Endothelial cell of umbilical vein (primary cell): Measurements from ENCODE around the gene PRG2. TPM values are rescaled to one million over a fixed set of nuclear protein-coding genes. Genes with fewer than 3 reads are reported as not detected.

Source experiments
- BruUV-seq: library from RNA; stranded (reverse); fragments of 400-500 nt; replicated peaks from 2 replicates; lab custom pipeline; 2021; lab: Mats Ljungman, UMichigan
- CTCF ChIA-PET: fragments of 300-600, 350-600 bp; sonication (Branson Sonifier 250); formaldehyde crosslinking; loops from one replicate; lab custom pipeline; 2021; ENCODE audit warnings: antibody characterized with exemption, inconsistent platforms; lab: Charles Lee
- POLR2A ChIA-PET: fragments of 300-600, 350-600 bp; sonication (Branson Sonifier 250); formaldehyde crosslinking; loops from one replicate; lab custom pipeline; 2021; ENCODE audit warnings: antibody characterized with exemption, inconsistent platforms; lab: Charles Lee
- DNase-seq: peaks from one replicate; pipeline ENCODE4 v3.0.0-alpha.2; 2011; ENCODE audit warnings: low read depth, low spot score
- FAIRE-seq: peaks from 2 replicates; lab custom pipeline; 2011; peaks lifted over from hg19 to GRCh38; lab: Jason Lieb, UNC
- H2AFZ ChIP-seq: 2 replicates; pipeline ENCODE4 v1.6.0; 2012; ENCODE audit warnings: low read depth, low read length, control low read depth, inconsistent platforms
- H3K27ac ChIP-seq: 2 replicates; pipeline ENCODE4 v1.5.1; 2011; ENCODE audit warnings: low read depth, mild to moderate bottlenecking, control low read depth, low read length, moderate library complexity; ENCODE audit not compliant: insufficient read depth
- H3K27me3 ChIP-seq, 2 experiments: 2 replicates each; pipeline versions ENCODE4 v1.6.0 to v1.6.1; 2011; ENCODE audit warnings: low read length in 2 of 2, mixed read lengths in 1 of 2; ENCODE audit not compliant: control insufficient read depth in 2 of 2, insufficient read depth in 2 of 2
- H3K36me3 ChIP-seq, 2 experiments: 2 replicates in 1 of 2; 3 replicates in 1 of 2; pipeline ENCODE4 v1.5.1; 2011; ENCODE audit warnings: low read length in 2 of 2, mild to moderate bottlenecking in 1 of 2, moderate library complexity in 1 of 2; ENCODE audit not compliant: control insufficient read depth in 2 of 2, insufficient read depth in 2 of 2; ENCODE audit errors: extremely low read depth in 1 of 2
- H3K4me1 ChIP-seq: 3 replicates; pipeline ENCODE4 v1.5.1; 2011; ENCODE audit warnings: mild to moderate bottlenecking, low read length; ENCODE audit not compliant: control insufficient read depth, insufficient read depth; ENCODE audit errors: extremely low read depth
- H3K4me2 ChIP-seq: 2 replicates; pipeline ENCODE4 v1.6.1; 2011; ENCODE audit warnings: low read length, control low read depth, mixed read lengths; ENCODE audit not compliant: insufficient read depth
- H3K4me3 ChIP-seq, 3 experiments: fragments of 200-600 bp in 1 of 3; sonication (generic), shearing (Covaris generic) in 1 of 3; replicated peaks in 1 of 3; 2 replicates each; pipeline ENCODE4 v1.5.1; 2011 to 2016; ENCODE audit warnings: control low read depth in 3 of 3, low read length in 3 of 3, mild to moderate bottlenecking in 2 of 3, inconsistent platforms in 1 of 3, low read depth in 1 of 3, moderate library complexity in 1 of 3; ENCODE audit not compliant: insufficient read depth in 1 of 3
- H3K79me2 ChIP-seq: 2 replicates; pipeline ENCODE4 v1.6.0; 2012; ENCODE audit warnings: low read length, inconsistent platforms; ENCODE audit not compliant: control insufficient read depth, insufficient read depth
- H3K9ac ChIP-seq: replicated peaks from 2 replicates; pipeline ENCODE3; 2011; ENCODE audit warnings: low read length, control low read depth; ENCODE audit not compliant: insufficient read depth; ENCODE audit errors: extremely low read depth
- H3K9me1 ChIP-seq: replicated peaks from 3 replicates; pipeline ENCODE4 v1.6.0; 2011; ENCODE audit warnings: mild to moderate bottlenecking, low read length; ENCODE audit not compliant: control insufficient read depth, insufficient read depth; ENCODE audit errors: extremely low read depth
- H3K9me3 ChIP-seq: replicated peaks from 2 replicates; pipeline ENCODE4 v1.5.1; 2012; ENCODE audit warnings: low read length, inconsistent platforms; ENCODE audit not compliant: control insufficient read depth, insufficient read depth
- H4K20me1 ChIP-seq: replicated peaks from 2 replicates; pipeline ENCODE3; 2011; ENCODE audit warnings: mild to moderate bottlenecking, low read length; ENCODE audit not compliant: control insufficient read depth, insufficient read depth; ENCODE audit errors: extremely low read depth
- EZH2 ChIP-seq: IDR thresholded peaks from 2 replicates; pipeline ENCODE4 v1.6.1; 2012; ENCODE audit warnings: borderline replicate concordance, low read depth, mild to moderate bottlenecking, moderate library complexity, low read length, inconsistent platforms; ENCODE audit not compliant: severe bottlenecking
- GATA2 ChIP-seq: IDR thresholded peaks from 2 replicates; pipeline ENCODE4 v1.7.0; 2011; ENCODE audit warnings: low read depth, mild to moderate bottlenecking, moderate library complexity, mixed read lengths, low read length; ENCODE audit not compliant: insufficient read length, insufficient read depth
- JUN ChIP-seq: IDR thresholded peaks from 2 replicates; pipeline ENCODE4 v1.6.1; 2011; ENCODE audit warnings: borderline replicate concordance, low read depth; ENCODE audit not compliant: insufficient read length, insufficient read depth
- MAX ChIP-seq: IDR thresholded peaks from 2 replicates; pipeline ENCODE4 v1.6.1; 2011; ENCODE audit not compliant: insufficient read depth, insufficient read length
- POLR2A ChIP-seq: IDR thresholded peaks from 2 replicates; pipeline ENCODE4 v1.6.1; 2012; ENCODE audit warnings: low read depth, mild to moderate bottlenecking, control low read depth, low read length
- dilution Hi-C: fragments of 300-500 bp; cut with MboI; formaldehyde crosslinking; loops from one replicate; pipeline ENCODE4 v1.15.0; 2019; ENCODE audit warnings: low sequenced_read_pairs; ENCODE audit not compliant: extremely low pct_ligation_motif_present
- intact Hi-C: fragments of 100-400 bp; cut with micrococcal nuclease; formaldehyde crosslinking; loops from one replicate; pipeline ENCODE4 v1.10.0; 2022
- polyA plus RNA-seq, 4 experiments: library from polyadenylated mRNA; depleted of rRNA in 3 of 4; stranded (reverse) in 3 of 4; unstranded in 1 of 4; fragments of >200 nt; gene quantifications; 2 replicates each; pipeline versions ENCODE4 v1.2.1 to v1.2.3, GENCODE V29; 2011 to 2012; ENCODE audit warnings: missing spikeins in 1 of 4
- total RNA-seq: library from RNA; stranded (reverse); gene quantifications from 2 replicates; pipeline ENCODE4 v1.2.3, GENCODE V29; 2021

The PRG2 gene
- total and polyA plus RNA-seq, 2 donors (not counting 3 experiments of a cell fraction or from before 2014, with no cell fraction given), result 0.08 to 0.55 TPM

- BruUV-seq, result no TSS peak
- dilution Hi-C loops, result no loop called here
Measured at GRCh38 chr11:57348052-57348451, 42.4 kb downstream of the PRG2 start.

DNA sequence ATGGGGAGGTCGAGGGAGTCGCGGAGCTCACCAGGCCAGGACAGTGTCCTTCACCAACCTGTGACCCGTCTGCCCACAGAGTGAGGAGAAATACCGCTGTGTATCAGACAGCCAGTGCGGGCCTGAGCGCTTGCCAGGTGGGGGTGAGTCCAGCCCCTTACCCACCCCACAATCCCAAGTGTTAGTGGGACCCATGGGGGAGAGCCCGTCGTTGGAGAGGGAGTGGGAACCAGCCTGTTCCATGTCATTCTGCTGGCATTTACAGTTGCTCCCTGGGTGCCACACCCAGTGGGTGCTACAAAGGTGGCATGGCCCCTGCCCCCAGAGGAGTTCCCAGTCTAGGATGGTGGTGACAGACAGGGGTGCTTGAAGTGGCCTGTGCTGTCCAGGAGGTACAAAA, 43.1 kb downstream of the PRG2 start:
- H3K9me3 ChIP-seq, result no peaks in the 10 kb centered on the region
- H3K9ac ChIP-seq, result no peak overlapping the region
- DNase-seq (no peak), FAIRE-seq (no peak)
- no peaks in the 10 kb centered on the region for H3K27me3 ChIP-seq
- POLR2A ChIA-PET, result no interaction called here
- BruUV-seq, result no TSS peak
- H3K36me3 ChIP-seq, result no peaks in the 10 kb centered on the region
- dilution Hi-C loops, result no loop called here
- no peaks in the 10 kb centered on the region for H4K20me1 ChIP-seq
- H3K4me2 ChIP-seq, result no peak overlapping the region
- TF ChIP-seq POLR2A (no peak), JUN (no peak), MAX (no peak)
- H2AFZ ChIP-seq, result no peak overlapping the region
- no peaks in the 10 kb centered on the region for H3K79me2 ChIP-seq
- no peak overlapping the region for H3K4me3 ChIP-seq
- H3K9me1 ChIP-seq, result no peaks in the 10 kb centered on the region
- CTCF ChIA-PET, result interaction anchor here (1.1 to 3.0 kb wide), 5 partner anchors 111 to 297 kb away, joined by 3 to 55 read pairs (median 4); partner anchors contain the start of gene RTN4RL2
- H3K4me1 ChIP-seq, result no peaks in the 10 kb centered on the region
- no peak overlapping the region for H3K27ac ChIP-seq
- intact Hi-C loops, result loop anchor here (5.0 kb wide), 2 partner anchors 60 to 1175 kb away; no protein-coding TSS in a partner anchor

More at GRCh38 chr11:57348052-57348451, 42.4 kb downstream of the PRG2 start:
- no peak for TF ChIP-seq EZH2
- no peak for TF ChIP-seq MAX
- no peak for TF ChIP-seq GATA2
- no peak for TF ChIP-seq POLR2A
- Histone ChIP-seq H3K27ac (no peak overlapping the region), H3K79me2 (no peaks in the 10 kb centered on the region), H3K4me3 (no peak overlapping the region), H2AFZ (no peak overlapping the region), H3K9me3 (no peaks in the 10 kb centered on the region), H3K4me2 (no peak overlapping the region), H3K9me1 (no peaks in the 10 kb centered on the region), H3K4me1 (no peaks in the 10 kb centered on the region), H3K27me3 (no peaks in the 10 kb centered on the region), H3K9ac (no peak overlapping the region), H3K36me3 (no peaks in the 10 kb centered on the region), H4K20me1 (no peaks in the 10 kb centered on the region)
- DNase-seq, result no peak
- CTCF ChIA-PET, result interaction anchor here (1.1 to 2.3 kb wide), 5 partner anchors 111 to 297 kb away, joined by 3 to 5 read pairs (median 4); partner anchors contain the start of gene RTN4RL2
- intact Hi-C loops, result loop anchor here (5.0 kb wide), 2 partner anchors 59 to 1174 kb away; no protein-coding TSS in a partner anchor
- POLR2A ChIA-PET, result no interaction called here
- FAIRE-seq, result no peak
